Activated naive CD4-positive, alpha-beta T cell treated with anti-CD3 and anti-CD28 coated beads, Interleukin-2, amount 50 U/mL, for 72 hours (primary cell): Measurements from ENCODE around the gene PPFIA1. TPM values are rescaled to one million over a fixed set of nuclear protein-coding genes. Genes with fewer than 3 reads are reported as not detected.
A peak's percentile ranks its signal among the peaks of the same experiment; 100 is the strongest.
"Not testable (repeated sequence)": the region's sequence is repeated elsewhere in the genome, so short reads cannot be mapped to it uniquely, and the experiment has no call there.

Source experiments
- ATAC-seq, 2 donors: fragments of 150-1000 bp; cut with Tn5 transposase; 2 replicates each; pipeline ENCODE4 v1.10.0; 2021; ENCODE audit warnings: mild to moderate bottlenecking in 2 of 2, moderate library complexity in 2 of 2
- DNase-seq, 2 donors: peaks; one replicate each; pipeline ENCODE4 v3.0.0; 2021 to 2022; ENCODE audit warnings: low spot score in 2 of 2
- H3K27ac Mint-ChIP-seq, 2 donors: one replicate each; pipeline ENCODE4 v1.8.0; 2022; ENCODE audit warnings: mild to moderate bottlenecking in 2 of 2, mixed read lengths in 2 of 2
- H3K36me3 Mint-ChIP-seq, 2 donors: one replicate each; pipeline ENCODE4 v1.8.0; 2022; ENCODE audit warnings: mixed read lengths in 2 of 2
- H3K9me3 Mint-ChIP-seq, 2 donors: one replicate each; pipeline ENCODE4 v1.8.0; 2022; ENCODE audit warnings: mixed read lengths in 2 of 2
- total RNA-seq, 2 donors: library from RNA; stranded (reverse); gene quantifications; one replicate each; pipeline ENCODE4 v1.2.3, GENCODE V29; 2022

Gene PPFIA1
- total RNA-seq, 2 donors from 2014 or later = 31.4 to 37.9 TPM

DNA sequence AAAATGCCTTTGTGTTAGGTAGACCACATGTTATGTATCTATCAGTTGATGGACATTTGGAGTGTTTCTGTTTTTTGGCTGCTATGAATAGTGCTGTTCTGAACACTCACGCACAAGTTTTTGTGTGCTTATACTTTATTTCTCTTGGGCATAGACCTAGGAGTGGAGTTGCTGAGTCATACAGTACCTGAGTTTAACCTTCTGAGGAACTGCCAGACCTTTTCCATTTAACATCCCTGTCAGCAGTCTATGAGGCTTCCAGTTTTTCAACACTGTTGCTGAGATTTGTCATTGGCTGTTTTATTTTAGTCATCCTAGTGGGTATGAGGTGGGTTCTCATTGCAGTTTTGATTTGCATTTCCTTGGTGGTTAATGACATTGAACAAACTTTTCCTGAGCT, 132.2 kb downstream of the PPFIA1 start:
- peaks cover 5% of the 10 kb centered on the region in 2 donors for H3K36me3 Mint-ChIP-seq

DNA sequence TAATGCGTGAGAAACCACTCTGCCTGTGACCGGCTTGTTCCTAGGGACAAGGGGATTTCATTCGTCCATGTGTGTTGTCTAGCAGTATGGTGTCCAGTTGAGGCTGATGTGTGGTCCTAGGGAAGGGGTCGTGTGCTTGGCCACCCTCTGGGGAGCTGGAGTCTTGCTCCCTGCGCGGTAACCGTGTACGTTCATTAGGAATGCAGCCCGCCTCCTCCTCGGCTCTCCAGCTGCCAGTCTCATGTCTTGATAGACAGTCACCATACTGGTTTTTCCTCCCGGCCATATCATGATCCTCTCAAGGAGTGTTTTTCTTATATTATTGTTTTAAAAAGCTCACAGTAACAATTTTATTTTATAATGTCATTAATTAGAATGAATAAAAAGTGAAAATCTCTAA, 133.8 kb downstream of the PPFIA1 start:
- no peak for DNase-seq
- no peaks in the 10 kb centered on the region for H3K9me3 Mint-ChIP-seq
- no peak for ATAC-seq
- no peak overlapping the region for H3K27ac Mint-ChIP-seq
- peaks cover 0 to 6% of the 10 kb centered on the region in 2 donors for H3K36me3 Mint-ChIP-seq

More for the DNA sequence above, 132.2 kb downstream of the PPFIA1 start:
- peak; percentile 4 to 34 for ATAC-seq
- Mint-ChIP-seq H3K9me3 (no peaks in the 10 kb centered on the region), H3K27ac (no peak overlapping the region)
- no peak for DNase-seq

DNA sequence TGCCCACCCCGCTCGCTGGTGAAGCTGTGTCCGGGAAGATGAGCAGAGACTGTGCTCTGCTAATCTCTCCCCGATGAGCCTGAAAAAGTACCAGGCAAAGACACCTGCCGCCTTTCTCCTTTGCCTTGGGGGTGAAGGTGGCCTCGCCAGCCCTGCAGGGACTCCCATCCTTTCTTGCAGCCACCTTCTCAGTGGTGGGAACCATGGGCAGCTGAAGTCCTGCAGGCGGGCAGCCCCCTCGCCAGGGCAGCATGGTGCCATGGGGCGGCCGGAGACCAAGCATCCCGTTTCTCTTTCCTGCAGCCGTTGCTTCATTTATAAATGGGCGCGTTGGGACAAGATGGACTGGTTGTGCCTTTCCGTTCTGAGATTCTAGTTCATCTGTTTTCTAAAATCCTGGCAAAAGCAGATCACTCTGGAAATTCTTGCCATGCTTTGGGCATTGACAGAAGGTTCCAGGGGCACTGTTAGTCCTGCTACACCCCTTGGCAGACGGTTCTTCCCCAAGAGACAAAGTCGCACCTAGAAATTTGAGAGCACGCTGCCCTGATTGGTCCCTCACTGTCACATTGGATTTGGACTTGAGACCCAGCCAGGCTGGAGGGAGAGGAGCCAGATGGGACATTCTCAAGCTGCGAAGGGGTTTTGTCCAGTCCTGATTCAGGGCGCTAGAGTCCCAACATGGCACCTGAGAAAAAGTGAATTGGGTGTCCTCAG, 135.3 kb downstream of the PPFIA1 start:
- no peak overlapping the region for H3K27ac Mint-ChIP-seq
- ATAC-seq (no peak), DNase-seq (no peak)
- peaks cover 7 to 20% of the 10 kb centered on the region in 2 donors for H3K36me3 Mint-ChIP-seq
- no peaks in the 10 kb centered on the region for H3K9me3 Mint-ChIP-seq

DNA sequence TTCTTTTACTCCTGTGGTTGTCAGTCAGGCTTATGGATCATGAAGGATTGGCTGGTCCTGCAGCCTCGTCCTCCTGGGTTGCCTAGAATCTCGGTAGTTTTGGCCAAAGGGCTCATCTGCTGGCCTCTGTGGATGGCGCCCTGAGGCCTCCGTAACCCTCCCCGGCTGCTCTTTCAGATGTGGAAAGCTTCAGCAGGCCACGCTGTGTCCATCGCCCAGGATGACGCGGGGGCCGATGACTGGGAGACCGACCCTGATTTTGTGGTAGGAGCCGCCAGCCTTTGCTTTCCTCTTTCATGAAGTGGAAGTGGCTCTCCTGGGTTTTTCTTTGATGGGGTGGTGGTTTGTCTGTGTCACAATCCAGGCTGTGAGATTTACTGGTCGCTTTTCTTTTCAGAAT, 136.6 kb downstream of the PPFIA1 start:
- no peak for DNase-seq
- Mint-ChIP-seq H3K36me3 (peaks cover 17 to 29% of the 10 kb centered on the region in 2 donors), H3K9me3 (no peaks in the 10 kb centered on the region), H3K27ac (no peak overlapping the region)
- no peak for ATAC-seq

DNA sequence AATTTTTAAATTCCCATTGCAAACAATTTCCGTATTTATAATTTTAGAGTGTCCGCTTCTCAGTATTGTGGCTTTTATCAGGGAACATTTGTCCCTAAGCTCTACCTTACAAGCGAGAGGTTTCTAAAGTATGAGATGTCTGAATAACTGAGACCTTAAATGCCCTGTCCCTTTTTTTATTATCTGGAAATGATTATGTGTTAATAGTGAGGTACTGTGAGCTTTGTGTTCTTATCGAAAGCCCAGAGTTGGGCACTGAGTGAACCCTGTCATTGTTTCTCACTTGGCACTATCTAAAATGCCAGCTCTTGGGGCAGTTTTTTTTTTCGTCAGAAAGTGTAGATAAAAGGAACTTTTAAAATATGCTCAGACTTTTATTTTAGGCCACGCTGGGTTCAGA, 137.3 kb downstream of the PPFIA1 start:
- no peaks in the 10 kb centered on the region for H3K9me3 Mint-ChIP-seq
- no peak overlapping the region for H3K27ac Mint-ChIP-seq
- DNase-seq (no peak), ATAC-seq (no peak)
- H3K36me3 Mint-ChIP-seq = peaks cover 18 to 29% of the 10 kb centered on the region in 2 donors

DNA sequence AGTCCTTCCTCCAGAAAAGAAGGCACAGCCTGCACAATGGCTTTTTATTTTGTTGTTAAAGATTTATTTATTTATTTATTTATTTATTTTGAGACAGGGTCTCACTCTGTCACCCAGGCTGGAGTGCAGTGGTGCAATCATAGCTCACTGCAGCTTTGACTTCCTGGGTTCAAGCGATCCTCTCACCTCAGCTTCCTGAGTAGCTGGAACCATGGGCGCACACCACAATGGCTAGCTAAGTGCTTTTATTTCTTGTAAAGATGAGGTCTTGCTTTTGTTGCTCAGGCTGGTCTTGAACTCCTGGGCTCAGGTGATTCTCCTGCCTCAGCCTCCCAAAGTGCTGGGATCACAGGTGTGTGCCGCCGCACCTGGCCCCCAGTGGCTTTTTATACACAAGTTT, 137.8 kb downstream of the PPFIA1 start:
- not testable (repeated sequence) for ATAC-seq, H3K27ac Mint-ChIP-seq, H3K9me3 Mint-ChIP-seq, DNase-seq
- peaks cover 18 to 29% of the 10 kb centered on the region in 2 donors for H3K36me3 Mint-ChIP-seq

DNA sequence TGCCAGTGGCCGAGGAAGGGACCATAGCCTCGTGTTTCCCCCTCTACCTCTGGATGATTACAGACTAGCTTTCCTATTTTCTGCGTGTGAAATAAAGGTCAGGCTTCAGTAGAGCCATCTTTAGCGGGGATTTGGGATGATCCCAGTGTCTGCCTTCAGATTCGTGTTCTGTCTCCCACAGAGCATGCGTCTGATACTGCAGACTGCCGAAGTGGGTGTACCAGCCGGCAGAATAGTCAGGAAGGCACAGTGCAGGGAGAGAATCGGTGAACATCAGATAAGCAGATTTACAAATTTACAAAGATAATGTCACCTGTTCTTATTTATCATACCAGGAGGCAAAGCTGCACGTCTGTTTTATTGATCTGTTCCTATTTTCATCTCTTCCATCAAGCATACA, 138.9 kb downstream of the PPFIA1 start:
- Mint-ChIP-seq H3K9me3 (no peaks in the 10 kb centered on the region), H3K36me3 (peaks cover 18 to 32% of the 10 kb centered on the region in 2 donors), H3K27ac (no peak overlapping the region)
- ATAC-seq (no peak), DNase-seq (no peak)

DNA sequence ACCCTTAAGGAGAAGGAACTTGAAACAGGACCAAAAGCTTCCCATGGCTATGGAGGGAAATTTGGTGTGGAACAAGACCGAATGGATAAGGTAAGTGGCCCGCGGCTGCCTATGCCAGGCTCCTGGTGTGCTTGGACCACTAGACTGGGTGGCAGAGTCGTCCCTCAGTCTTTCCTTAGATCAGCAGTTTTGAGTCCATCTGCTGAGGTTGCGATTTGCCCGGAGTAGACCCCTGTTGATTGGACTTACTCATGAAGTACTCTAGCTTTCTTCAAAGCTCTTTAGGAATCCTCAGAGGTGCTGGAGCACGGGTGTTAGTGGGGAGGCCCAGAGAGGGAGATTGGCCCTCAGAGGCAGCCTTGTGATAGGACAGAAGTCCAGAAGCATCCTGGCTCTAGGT, 139.4 kb downstream of the PPFIA1 start:
- Mint-ChIP-seq H3K36me3 (peaks cover 21 to 36% of the 10 kb centered on the region in 2 donors), H3K27ac (no peak overlapping the region), H3K9me3 (no peaks in the 10 kb centered on the region)
- ATAC-seq = no peak
- no peak for DNase-seq

DNA sequence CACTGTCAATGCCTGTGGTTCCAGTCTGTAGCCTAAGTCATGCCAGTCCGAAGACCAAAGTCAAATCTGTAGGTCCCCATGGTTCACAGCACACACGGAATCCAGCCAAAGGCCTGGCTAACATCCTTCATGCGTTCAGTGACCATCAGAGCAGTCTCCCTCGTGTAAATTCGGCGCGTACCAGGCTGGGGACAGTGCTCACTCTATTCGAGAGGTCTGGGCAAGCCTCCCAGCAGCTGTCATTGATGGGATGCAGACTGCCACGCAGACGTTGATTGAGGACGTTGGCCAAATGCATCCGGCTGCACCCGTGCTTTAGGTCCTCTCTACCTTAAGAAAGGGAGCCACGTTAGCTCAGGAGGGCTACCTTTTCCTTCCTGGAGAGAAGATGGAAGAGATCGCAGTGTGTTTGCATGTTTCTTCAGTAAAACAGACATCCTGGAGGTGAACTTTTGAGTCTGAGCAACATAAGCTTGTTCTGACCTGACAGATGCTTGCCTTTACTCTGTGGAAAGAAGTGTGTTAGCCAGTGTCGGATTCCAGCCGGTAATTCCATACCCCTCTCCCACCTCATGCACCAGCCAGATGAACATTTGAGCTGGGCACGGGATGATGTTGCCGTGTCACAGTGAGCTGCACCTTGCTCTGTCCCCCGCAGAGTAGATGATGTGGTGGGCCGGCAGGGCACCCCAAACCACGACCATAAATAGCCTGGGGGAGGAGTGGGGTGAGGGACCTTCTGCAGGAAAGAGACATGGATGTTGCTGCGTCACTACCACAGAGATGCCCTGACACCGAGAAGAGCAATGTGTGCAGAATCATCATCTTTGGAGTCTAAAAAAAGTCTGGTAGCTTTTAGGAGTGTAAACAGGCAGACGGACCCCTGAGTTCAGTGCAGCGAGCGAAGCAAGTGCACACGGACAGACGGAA, 140.1 kb downstream of the PPFIA1 start:
- no peak for DNase-seq
- no peak overlapping the region for H3K27ac Mint-ChIP-seq
- H3K36me3 Mint-ChIP-seq = peaks cover 27 to 36% of the 10 kb centered on the region in 2 donors
- H3K9me3 Mint-ChIP-seq = no peaks in the 10 kb centered on the region
- ATAC-seq = no peak

DNA sequence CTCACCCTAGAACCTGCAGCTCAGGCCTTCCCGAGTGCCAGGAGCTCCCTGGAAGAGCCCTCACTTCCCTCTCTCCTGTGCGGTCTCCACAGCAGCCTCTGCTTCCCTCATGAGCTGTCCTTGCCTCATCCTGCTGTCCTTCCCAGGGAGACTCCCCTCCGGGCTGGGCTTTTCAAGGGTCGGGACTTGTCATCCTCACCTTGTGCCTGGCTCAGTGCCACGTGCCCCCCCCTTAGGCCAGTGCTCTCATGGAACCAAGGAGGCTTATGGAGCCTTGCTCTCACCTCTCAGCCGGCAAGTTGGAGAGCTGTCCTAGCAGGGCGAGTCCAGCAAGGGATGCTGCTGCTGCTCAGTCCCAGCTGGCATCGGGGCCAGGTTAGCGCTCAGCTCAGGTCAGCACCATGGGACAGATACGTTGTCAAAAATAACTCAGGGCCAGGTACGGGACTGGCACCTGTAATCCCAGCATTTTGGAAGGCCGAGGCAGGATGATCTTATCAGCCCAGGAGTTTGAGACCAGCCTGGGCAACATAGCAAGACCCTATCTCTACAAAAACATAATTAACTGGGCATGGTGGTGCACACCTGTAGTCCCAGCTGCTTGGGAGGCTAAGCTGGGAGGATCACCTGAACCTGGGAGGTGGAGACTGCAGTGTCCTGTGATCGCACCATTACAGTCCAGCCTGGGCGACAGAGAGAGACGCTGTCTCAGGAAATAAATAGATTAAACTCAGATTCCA, 141.4 kb downstream of the PPFIA1 start:
- Mint-ChIP-seq H3K9me3 (no peaks in the 10 kb centered on the region), H3K36me3 (peaks cover 27 to 36% of the 10 kb centered on the region in 2 donors), H3K27ac (no peak overlapping the region)
- ATAC-seq (no peak), DNase-seq (no peak)

DNA sequence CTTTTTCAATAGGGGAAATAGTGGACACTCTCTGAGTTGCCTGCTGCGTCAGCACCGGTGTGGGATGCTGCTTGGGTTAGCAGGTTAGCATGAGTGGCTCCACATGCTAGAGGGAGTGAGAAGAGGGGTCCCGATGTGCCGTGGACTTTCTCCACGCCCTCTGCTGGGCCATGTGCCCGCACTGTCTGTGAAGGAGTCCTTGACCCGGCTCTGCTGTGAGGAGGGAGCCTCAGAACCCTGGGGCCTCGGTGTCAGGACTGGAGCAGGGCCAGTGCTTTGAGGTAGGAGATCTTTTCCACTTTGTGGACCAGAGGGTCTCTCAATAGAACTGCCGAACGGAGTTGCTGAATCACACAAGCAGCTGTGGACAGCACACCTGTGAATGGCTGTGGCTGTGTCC, 142.7 kb downstream of the PPFIA1 start:
- DNase-seq (no peak), ATAC-seq (no peak)
- Mint-ChIP-seq H3K9me3 (no peaks in the 10 kb centered on the region), H3K27ac (no peak overlapping the region), H3K36me3 (peaks cover 27 to 40% of the 10 kb centered on the region in 2 donors)

DNA sequence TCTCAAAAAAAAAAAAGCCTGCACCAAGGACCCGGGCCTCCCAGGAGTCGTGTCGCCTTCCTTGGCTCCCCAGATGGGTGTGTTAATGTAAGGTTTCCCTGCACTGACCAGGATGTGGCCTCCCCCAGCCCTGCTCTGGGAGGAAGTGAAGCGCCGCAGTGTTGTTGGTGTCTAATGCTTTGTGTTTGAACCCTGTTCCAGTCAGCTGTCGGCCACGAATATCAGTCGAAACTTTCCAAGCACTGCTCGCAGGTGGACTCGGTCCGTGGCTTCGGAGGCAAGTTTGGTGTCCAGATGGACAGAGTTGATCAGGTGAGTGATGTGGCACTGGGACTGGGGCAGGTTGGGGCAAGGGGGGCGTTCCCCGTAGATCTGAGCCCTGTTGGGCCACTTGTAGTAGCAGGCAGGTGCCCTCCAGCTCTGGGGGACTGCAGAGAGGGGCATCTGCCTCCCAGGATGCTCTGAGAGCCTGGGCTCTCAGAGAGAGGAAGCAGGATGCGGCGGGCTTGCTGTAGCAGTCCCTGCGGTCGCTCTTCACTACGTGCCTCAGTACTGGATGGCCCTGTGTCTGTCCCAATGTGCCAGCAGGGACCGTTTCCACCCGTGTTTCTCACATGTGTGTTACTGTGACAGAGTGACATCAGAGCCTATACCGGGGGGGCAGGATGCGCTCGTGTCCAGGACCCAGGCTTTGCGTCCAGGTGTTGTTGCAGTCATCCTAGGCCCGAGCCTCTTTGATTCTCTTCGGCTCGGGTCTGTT, 144.0 kb downstream of the PPFIA1 start:
- DNase-seq = no peak
- no peak overlapping the region for H3K27ac Mint-ChIP-seq

DNA sequence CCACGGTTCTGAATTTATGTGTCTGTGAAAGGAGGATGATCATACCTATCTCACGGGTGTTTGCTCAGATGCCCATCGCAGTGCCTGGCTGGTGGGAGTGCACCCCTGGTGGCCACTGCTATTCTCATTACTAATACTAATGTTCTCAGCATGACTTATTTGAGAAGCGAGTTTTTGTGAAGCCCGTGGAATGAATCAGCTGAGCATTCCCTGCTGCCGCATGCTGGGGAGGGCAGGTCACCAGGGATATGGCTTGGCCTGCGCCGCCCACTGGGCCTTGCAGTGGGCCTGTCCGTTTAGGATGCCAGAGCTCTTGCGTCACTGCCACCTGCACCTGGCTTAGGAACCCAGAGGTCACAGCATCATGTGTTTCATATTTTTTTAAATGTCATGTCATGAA, 144.7 kb downstream of the PPFIA1 start:
- DNase-seq (no peak), ATAC-seq (no peak)
- Mint-ChIP-seq H3K9me3 (no peaks in the 10 kb centered on the region), H3K36me3 (peaks cover 26 to 38% of the 10 kb centered on the region in 2 donors), H3K27ac (peak overlapping the region in 1 of 2 donors; percentile 29)

More for the DNA sequence above, 144.0 kb downstream of the PPFIA1 start:
- Mint-ChIP-seq H3K9me3 (no peaks in the 10 kb centered on the region), H3K36me3 (peaks cover 27 to 38% of the 10 kb centered on the region in 2 donors)
- no peak for ATAC-seq

DNA sequence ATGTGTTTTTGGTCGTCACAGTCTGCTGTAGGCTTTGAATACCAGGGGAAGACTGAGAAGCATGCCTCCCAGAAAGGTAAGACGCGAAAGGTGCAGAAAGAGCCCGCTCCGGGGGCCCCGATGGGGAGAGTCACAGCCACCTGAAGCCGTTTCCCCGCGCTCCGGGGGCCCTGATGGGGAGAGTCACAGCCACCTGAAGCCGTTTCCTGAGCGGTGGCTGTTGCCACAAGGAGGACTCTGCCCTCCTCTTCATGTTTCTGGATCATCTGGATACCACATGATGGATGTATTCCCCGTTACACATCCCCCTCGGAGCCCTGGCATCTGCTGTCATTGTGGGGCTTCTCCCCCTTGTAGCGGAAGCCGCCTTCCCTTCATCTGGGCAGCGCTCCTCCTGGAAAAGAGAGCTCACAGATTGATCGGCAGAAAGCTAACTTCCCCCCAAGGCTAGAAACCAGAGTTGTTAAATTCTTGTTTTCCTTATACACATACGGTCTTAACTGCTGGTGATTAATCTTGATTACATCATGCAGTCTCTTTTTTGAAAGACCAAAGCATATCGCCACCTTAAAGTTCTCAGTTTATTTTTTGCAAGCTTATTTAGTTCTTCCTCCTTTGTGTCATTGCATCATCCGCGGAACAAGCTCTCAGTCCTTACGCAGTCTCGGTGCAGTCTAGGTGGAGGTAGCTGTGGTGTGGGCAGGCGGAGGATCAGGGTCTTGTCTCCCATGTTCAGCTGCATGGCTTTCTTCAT, 145.3 kb downstream of the PPFIA1 start:
- peak overlapping the region in 1 of 2 donors; percentile 29 for H3K27ac Mint-ChIP-seq
- H3K36me3 Mint-ChIP-seq = peaks cover 19 to 32% of the 10 kb centered on the region in 2 donors
- peak in 1 of 2 donors; percentile 22 for ATAC-seq
- no peaks in the 10 kb centered on the region for H3K9me3 Mint-ChIP-seq
- no peak for DNase-seq

DNA sequence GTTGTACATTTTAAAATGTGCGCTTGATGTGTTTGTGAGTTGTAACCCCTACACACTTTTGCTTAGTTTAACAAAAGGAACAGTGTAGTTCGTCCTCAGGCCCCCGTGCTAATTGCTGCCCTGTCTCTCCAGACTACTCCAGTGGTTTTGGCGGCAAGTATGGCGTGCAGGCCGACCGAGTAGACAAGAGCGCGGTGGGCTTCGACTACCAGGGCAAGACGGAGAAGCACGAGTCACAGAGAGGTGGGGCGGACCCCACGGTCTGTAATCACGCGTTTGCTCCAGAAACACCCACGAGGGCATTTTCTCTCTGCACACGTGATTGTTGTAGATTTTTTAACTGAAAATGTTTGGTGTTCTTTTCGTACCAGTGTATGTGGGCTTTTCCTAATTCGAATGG, 146.4 kb downstream of the PPFIA1 start:
- ATAC-seq = no peak
- H3K27ac Mint-ChIP-seq = no peak overlapping the region

More for the DNA sequence above, 146.4 kb downstream of the PPFIA1 start:
- DNase-seq = no peak
- Mint-ChIP-seq H3K9me3 (no peaks in the 10 kb centered on the region), H3K36me3 (peaks cover 12 to 24% of the 10 kb centered on the region in 2 donors)
